ENCODE results near the gene KLF2. TPM values are rescaled to one million over a fixed set of nuclear protein-coding genes. Genes with fewer than 3 reads are reported as not detected.
"Not testable (repeated sequence)": the region's sequence is repeated elsewhere in the genome, so short reads cannot be mapped to it uniquely, and the experiment has no call there.

KLF2 gene
- total RNA-seq, 2 donors from 2014 or later = 12.9 to 18.7 TPM

- Histone ChIP-seq H3K9ac (ENCODE audit: low read depth in 2 of 2, low read length in 2 of 2) (no peak overlapping the region), H3K4me3 (no peak overlapping the region), H3K36me3 (no peaks in the 10 kb centered on the region), H3K27ac (no peak overlapping the region), H3K27me3 (no peaks in the 10 kb centered on the region), H3K4me1 (no peaks in the 10 kb centered on the region), H3K9me3 (no peaks in the 10 kb centered on the region)
- TF ChIP-seq, protein P1, sequence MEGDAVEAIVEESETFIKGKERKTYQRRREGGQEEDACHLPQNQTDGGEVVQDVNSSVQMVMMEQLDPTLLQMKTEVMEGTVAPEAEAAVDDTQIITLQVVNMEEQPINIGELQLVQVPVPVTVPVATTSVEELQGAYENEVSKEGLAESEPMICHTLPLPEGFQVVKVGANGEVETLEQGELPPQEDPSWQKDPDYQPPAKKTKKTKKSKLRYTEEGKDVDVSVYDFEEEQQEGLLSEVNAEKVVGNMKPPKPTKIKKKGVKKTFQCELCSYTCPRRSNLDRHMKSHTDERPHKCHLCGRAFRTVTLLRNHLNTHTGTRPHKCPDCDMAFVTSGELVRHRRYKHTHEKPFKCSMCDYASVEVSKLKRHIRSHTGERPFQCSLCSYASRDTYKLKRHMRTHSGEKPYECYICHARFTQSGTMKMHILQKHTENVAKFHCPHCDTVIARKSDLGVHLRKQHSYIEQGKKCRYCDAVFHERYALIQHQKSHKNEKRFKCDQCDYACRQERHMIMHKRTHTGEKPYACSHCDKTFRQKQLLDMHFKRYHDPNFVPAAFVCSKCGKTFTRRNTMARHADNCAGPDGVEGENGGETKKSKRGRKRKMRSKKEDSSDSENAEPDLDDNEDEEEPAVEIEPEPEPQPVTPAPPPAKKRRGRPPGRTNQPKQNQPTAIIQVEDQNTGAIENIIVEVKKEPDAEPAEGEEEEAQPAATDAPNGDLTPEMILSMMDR (IDR thresholded peaks at IDR 0.05) = no peak
- intact Hi-C loops (cut with DNase I) = loop anchor here (5.0 kb wide), 1 partner anchor 39 kb away; no protein-coding TSS in a partner anchor
- DNase-seq = no peak
Observed at GRCh38 chr19:16343156-16343555, 18.5 kb downstream of the KLF2 start.

- Histone ChIP-seq H3K9ac (ENCODE audit: low read depth in 2 of 2, low read length in 2 of 2) (no peak overlapping the region), H3K9me3 (no peaks in the 10 kb centered on the region), H3K36me3 (no peaks in the 10 kb centered on the region), H3K27me3 (no peaks in the 10 kb centered on the region), H3K4me3 (no peak overlapping the region), H3K27ac (no peak overlapping the region), H3K4me1 (no peaks in the 10 kb centered on the region)
- intact Hi-C loops (cut with DNase I) = no loop called here
- TF ChIP-seq, protein P1 (IDR thresholded peaks at IDR 0.05) = no peak
- no peak for DNase-seq
Observed at GRCh38 chr19:16345457-16345856, 20.8 kb downstream of the KLF2 start.

GRCh38 chr19:16347099-16347498, 22.5 kb downstream of the KLF2 start:
- H3K9me3 ChIP-seq; H3K4me3 ChIP-seq; H3K9ac ChIP-seq (ENCODE audit: low read depth in 2 of 2, low read length in 2 of 2); intact Hi-C loops (cut with DNase I); H3K36me3 ChIP-seq; DNase-seq; H3K4me1 ChIP-seq; H3K27me3 ChIP-seq; H3K27ac ChIP-seq: not testable (repeated sequence)

GRCh38 chr19:16347706-16348105, 23.1 kb downstream of the KLF2 start:
- intact Hi-C loops (cut with DNase I) = no loop called here
- Histone ChIP-seq H3K9ac (ENCODE audit: low read depth in 2 of 2, low read length in 2 of 2) (no peak overlapping the region), H3K36me3 (no peaks in the 10 kb centered on the region), H3K27ac (no peak overlapping the region), H3K4me3 (no peak overlapping the region), H3K4me1 (no peaks in the 10 kb centered on the region), H3K27me3 (no peaks in the 10 kb centered on the region), H3K9me3 (no peaks in the 10 kb centered on the region)
- DNase-seq = no peak
- TF ChIP-seq, protein P1 (IDR thresholded peaks at IDR 0.05) = no peak

DNA sequence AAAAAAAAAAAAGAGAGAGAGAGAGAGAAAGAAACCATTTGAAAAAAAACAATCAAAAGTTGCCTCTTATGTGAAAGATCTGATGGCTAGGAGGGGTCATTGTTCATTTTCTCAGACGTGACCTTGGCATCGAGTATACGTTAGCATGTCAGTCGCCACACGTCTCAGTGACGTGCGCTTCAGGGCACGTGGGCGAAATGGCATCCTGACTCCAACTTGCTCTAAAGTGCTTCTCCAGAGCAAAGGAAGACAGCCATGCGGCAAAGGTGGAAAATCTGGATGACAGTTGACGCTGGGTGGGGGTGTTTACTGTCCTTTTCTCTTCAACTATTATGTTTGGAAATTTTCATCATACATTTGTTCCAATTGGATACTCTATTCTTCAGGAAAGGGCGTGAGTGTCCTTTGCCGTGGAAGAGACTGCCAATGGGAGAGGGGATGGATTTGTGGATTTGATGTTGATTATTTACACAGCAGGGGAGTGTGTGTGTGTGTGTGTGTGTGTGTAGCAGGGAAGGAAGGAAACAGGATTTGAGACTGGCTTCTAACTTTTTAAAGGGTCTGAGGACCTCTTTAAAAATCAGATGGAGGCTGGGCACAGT, 25.0 kb downstream of the KLF2 start:
- intact Hi-C loops (cut with DNase I) = no loop called here
- TF ChIP-seq, protein P1 (IDR thresholded peaks at IDR 0.05) = no peak
- no peak overlapping the region for H3K4me3 ChIP-seq
- no peaks in the 10 kb centered on the region for H3K36me3 ChIP-seq
- no peaks in the 10 kb centered on the region for H3K27me3 ChIP-seq
- H3K4me1 ChIP-seq = no peaks in the 10 kb centered on the region
- H3K27ac ChIP-seq = no peak overlapping the region
- no peak overlapping the region for H3K9ac ChIP-seq (ENCODE audit: low read depth in 2 of 2, low read length in 2 of 2)
- no peaks in the 10 kb centered on the region for H3K9me3 ChIP-seq
- no peak for DNase-seq

GRCh38 chr19:16351133-16351809, 26.6 kb downstream of the KLF2 start:
- Histone ChIP-seq H3K27ac (no peak overlapping the region), H3K27me3 (no peaks in the 10 kb centered on the region), H3K9ac (ENCODE audit: low read depth in 2 of 2, low read length in 2 of 2) (no peak overlapping the region), H3K36me3 (no peaks in the 10 kb centered on the region), H3K9me3 (no peaks in the 10 kb centered on the region), H3K4me3 (no peak overlapping the region), H3K4me1 (no peaks in the 10 kb centered on the region)
- intact Hi-C loops (cut with DNase I) = no loop called here
- TF ChIP-seq, protein P1 (IDR thresholded peaks at IDR 0.05) = no peak
- DNase-seq = no peak
